Hematopoietic multipotent progenitor cell treated with erythropoietin and hydrocortisone succinate and interleukin-3 and kit ligand, for 6 days (in vitro differentiated cells): ENCODE data around the gene SMARCAD1.
"Not testable (repeated sequence)": the region's sequence is repeated elsewhere in the genome, so short reads cannot be mapped to it uniquely, and the experiment has no call there.

Experiments
- DNase-seq: peaks from one replicate; pipeline ENCODE4 v3.0.0-alpha.2; 2015

SMARCAD1 gene

DNA sequence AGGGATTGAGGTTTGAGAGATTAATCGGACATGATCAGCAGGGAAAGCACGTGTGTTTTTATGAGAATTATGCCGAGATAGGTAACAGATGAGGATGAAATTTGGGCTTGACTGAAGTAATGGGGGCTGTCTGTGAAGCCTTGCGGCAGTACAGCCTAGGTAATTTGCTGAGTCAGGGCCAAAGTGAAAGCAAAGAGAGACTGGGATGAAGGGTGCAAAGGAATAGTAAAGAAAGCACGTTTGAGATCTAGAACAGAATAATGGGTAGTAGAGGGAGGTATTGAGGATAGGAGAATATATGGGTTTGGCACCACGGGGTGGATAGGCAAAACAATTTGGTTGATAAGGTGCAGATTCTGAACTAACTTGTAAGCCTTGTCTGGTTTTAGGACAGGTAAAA, 87.8 kb downstream of the SMARCAD1 start:
- not testable (repeated sequence) for DNase-seq

DNA sequence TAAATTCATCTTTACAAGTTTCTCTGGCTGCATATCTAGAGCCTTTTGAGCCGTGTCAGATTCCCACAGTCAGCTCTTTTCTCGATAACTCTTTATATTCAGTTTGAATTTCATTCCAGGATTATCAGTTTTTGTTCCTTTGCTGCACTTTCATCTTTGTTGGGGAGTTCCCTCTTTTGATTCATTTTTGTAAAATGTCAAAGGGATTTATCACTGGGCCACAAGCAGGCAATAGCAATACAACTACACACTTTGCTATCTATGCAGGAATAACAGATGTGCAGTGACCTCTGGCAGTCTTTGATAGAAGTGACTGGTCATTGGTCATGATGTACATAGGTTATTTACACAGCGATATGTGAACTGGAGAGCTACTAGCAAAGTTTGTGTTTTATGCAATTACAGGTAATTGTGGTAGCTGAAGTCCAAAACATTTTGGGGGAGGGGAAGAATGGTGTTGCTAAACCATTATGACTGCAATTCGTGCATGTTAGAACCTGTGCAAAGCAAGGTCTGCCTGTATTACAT, 91.1 kb downstream of the SMARCAD1 start:
- DNase-seq: no peak

DNA sequence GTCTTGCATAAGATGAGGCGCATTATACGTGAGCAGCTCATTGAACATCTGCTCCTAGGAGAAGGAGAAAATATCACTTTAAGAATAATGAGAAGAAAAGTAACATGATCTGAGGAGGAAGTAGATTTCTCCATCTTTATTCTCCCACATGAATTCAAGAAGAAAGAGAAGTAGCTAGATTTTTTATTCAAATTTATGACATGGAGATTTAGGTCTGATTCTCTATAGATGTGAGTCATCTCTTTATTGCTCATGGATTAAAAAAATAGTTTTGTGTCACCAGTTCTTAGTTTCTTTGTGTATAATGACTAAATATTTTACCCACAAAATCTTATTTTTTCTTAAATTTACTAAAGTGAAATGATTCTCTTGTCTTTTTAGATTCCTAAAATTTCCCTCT, 94.5 kb downstream of the SMARCAD1 start:
- DNase-seq: no peak

DNA sequence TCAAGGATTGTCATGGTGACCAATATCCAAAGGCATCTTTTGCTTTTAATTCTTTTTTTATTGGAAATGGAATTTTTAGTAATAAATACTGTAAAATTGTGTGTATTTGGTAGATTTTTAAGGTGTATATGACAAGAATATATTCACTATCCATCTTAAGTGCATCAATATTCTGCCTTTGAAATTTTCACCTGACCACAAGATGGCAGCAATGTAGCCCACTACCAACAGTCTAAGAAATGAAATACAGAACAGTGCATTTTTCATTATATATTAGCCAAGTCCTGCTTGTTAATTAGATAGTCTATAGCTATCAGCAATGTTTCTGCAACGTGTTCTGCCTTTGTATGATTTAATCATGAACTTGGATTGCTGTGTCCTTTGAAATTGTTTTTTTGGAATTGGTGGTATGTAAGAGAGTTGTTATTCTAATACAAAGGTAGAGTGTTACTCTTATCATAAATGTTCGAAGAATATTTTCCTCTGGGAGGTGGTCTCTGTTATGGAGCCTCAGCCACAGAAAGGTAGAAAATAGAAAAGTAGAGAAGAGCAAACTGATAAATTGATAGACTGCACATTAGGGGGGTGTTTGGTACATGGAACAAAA, 96.8 kb downstream of the SMARCAD1 start:
- peak; percentile 71 for DNase-seq

DNA sequence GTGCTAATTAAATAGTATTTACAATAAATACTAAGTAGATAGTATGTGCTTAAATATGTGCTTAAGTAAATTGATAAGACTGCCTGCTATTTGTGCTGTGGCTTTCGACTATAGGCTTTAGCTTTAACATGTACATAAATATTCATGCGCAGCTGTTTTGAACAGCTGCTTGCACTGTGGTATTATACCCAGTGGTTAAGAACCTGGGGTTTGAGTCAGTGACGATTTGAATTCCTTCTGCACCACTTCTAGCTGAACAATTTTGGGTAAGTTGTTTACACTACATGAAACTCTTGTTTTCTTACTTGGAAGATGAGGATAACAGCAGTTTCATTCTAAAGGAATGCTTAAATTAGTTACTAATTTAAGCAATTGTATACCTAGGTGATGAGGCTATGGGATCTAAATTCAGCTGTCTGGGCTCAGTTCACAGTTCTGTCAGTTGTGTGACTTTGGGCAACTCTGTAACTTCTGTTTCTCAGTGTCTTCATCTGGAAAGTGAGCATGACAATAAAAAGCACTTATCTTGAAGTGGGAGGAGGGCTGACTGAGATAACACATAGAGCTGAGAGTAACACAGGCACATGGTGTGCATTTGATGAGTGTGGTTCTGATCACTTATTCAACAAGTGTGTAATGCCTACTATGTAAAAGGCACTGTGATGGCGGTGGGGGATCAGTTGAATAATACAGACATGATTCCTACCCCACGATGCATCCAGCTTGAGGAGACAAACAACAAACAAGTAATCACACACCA, 98.0 kb downstream of the SMARCAD1 start:
- peak; percentile 46 for DNase-seq

DNA sequence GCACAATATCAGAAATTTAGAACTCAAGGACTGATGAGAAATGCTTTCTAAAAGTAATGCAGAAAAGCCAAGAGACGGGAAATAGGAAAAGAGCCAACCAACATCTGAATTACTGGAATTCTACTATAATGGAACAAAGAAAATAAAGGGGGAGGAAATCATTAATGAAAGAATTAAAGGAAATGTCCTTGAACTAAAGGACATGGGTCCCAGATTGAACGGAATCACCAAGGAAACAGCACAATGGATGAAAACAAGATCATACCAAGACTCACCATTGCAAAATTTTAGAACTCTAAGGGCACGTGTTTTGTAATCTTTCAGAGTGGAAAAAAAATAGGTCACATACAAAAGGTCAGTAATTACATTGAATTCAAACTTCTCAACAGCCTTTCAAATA, 99.0 kb downstream of the SMARCAD1 start:
- no peak for DNase-seq

DNA sequence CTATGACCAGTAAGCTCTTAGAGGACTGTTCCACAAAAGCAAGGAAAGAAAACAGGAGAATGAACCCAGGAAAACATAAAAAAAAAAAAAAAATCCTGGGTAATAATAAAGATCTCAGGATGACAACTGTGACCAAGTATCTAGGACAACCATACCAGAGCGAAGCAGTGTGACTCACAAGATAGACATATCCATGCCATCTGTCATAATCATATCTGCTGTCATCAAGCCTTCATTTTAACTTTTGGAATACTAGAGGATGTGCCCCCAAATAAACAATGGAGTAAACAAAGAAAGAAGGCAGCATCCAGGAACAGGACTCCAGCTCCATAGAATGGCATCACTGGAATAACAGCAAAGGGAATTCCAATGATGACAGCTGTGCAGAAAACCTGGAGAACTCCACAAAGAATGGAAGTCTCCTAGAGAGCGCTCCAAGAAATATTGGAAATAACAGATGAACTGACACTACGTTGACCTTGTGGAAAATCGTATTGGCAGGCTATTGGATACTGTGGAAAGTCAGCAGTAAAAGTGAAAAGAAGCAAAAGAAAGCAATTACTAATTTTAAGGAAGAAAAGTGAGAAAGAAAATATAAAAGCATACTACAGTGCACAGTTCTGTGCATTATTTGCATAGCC, 99.7 kb downstream of the SMARCAD1 start:
- DNase-seq: no peak

DNA sequence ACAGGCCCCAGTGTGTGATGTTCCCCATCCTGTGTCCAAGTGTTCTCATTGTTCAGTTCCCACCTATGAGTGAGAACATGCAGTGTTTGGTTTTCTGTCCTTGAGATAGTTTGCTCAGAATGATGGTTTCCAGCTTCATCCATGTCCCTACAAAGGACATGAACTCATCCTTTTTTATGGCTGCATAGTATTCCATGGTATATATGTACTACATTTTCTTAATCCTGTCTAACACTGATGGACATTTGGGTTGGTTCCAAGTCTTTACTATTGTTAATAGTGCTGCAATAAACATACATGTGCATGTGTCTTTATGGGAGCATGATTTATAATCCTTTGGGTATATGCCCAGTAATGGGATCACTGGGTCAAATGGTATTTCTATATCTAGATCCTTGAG, 112.3 kb downstream of the SMARCAD1 start:
- not testable (repeated sequence) for DNase-seq

DNA sequence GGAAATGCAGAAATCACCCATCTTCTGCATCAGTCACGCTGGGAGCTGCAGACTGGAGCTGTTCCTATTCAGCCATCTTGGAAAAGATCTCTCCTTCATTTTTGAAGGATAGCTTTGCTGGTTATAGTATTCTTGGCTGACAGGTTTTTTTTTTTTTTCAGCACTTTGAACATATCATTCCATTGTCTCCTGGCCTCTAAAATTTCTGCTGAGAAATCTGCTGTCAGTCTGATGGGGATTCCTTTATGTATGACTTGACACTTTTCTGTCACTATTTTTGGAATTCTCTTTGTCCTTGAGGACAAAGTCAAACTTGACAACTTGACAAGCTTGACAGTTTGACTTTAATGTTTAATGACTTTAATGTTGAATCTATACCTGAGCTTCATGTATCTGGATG, 118.2 kb downstream of the SMARCAD1 start:
- DNase-seq: no peak

DNA sequence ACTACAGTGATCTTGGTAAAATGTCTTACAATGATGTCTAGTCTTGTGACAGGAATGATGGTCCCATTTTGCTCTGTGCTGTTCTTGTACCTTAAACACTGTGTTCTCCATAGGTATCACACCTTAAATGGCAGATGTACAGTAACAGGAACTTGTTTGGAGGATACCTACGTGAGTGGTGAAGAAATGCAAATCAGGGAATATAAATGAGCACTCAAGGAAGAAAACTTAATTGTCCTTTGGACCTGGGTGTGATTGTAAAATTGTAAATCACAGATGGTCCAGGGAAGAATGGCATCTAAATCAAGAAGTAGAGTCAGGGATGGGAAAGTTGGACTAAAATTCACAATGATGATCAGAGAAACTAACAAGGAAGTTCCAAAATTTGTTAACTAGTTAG, 122.3 kb downstream of the SMARCAD1 start:
- no peak for DNase-seq

DNA sequence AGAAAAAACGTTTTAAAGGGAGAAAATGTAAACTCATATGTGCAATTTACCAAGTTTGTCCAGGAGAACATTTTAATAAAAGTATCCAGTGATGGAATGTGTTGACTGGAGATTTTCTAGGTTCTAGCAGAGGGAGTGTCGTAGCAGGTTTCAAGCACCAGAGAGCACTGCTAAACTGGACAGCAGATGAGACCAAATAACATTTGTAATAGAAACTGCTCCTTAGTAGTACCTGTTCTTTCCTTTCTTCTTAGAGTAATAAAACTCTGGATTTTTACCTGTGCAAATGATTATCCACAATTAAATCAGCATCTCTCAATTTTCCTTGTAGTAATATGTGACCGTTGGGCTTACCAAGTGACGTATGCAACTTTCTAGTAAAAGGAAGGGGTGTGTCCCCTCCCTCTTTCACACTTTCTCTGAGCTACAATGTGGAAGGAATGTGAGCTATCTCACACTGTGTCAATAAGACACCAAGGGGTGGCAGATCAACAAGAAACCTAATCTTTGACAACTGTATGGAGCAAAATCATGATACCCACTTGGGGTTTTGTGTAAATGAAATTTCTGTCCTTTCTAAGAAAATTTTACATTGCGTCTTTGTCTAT, 125.4 kb downstream of the SMARCAD1 start:
- no peak for DNase-seq

DNA sequence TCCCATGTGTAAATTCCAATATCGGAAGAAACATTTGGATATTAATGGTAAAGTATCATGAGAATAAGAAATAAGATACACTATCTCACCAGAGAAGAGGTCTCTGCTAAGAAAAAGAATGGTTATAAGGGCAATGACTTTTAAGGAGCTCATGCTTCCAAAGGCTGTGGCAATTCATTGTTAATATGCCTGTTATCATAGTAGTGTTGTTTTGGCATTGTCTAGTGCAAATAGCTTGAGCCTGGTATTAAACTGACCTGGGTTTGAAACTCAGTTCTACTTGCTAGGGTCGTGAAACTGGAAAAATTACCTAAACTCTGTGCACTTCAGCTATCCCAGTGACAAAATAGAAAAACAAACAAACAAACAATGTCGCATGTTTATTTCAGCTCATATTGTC, 126.2 kb downstream of the SMARCAD1 start:
- no peak for DNase-seq

DNA sequence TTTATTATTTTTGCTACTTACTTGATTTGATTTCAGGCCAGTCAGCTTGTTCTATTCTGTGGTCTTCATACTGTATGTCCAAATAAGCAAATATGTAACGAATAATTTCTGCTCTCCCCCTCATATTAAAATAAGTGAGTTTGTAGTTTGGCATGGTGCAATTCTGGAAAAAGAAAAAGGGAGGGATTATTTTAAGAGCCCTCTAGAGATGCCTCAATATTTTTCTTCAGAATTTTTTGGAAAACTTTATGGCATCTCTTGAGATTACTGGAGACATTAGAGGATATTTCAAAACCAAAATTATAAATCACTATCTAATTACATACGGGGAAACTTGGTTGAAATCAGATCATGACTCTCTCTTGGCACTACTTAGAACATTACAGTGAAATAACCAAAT, 126.8 kb downstream of the SMARCAD1 start:
- DNase-seq: no peak

DNA sequence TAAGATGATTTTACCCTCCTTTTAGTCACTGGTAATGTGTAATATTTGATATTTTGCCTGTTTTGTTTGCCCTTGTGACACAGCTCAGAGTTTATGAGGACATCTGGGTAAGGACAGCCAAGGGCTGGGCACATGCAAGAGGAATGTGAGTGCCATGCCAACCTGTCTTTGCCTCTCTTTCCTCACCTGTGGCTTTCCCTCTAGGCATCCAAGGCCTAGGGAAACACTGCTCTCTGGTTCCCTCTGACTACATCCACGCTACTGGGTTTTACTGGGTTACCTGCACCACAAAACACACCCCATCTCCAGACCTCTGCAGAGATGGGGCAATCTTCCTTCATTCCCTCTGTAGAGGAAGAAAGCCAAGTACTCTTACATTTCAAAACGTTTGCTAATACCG, 127.3 kb downstream of the SMARCAD1 start:
- DNase-seq: no peak

DNA sequence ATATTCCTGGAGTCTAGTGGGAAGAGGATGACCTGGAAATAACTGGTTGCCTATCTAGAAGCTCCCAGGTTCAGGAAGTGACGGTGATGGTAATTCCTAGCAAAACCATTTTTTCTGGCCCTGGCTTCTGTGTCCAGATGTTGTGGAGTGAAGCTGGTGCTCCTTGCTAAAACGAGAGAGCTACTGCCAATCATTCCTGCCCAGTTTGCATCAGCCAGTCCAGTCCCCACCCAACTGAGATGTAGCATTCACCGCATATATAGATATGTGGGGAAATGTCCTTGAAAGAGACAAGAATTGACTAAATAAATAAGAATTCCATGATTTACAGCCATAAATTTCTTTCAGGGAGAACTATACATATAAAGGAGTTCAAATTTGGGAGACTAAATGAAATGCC, 128.6 kb downstream of the SMARCAD1 start:
- no peak for DNase-seq

DNA sequence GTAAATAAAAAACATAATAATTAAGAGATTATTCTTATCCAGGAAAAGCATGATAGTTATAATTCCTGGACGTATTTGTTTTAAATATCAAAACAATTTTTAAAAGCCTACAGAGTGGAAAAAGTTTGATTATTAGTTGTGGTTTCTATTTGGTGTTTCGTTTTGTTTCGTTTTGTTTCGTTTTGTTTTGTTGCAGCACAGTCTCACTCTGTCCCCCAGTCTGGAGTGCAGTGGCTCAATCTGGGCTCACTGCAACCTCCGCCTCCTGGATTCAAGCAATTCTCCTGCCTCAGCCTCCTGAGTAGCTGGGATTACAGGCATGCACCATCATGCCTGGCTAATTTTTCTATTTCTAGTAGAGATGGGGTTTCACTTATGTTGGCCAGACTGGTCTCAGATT, 129.1 kb downstream of the SMARCAD1 start:
- not testable (repeated sequence) for DNase-seq

DNA sequence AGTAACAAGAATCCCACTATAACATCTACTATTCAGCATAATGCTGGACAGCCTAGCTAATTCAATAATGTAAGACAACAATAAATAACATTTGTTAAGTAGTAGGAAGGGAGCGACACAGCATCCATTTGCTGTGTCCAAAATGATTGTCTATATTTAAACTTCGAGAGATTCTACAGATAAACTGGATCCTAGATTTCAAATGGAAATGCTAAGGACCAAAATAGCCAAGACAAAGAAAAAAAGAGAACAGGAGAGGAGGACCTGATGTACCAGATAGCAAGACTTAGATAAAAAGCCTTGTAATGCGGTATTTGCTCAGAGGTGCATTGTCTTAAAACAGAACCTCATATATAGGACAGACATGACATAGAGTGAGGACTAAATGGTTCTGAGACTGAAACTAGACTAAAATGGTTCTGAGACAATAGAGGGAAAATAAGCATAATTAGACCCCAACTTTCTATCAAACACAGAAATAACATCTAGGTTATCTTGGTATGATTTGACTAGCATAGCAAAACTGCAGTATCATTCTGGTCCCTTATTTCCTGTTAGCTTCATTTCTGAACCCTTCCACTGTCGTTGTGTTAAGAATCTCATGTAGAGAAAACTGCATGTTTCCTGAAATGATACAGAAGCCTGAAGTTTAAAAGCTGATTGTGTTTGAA, 131.2 kb downstream of the SMARCAD1 start:
- DNase-seq: peak; percentile 68

DNA sequence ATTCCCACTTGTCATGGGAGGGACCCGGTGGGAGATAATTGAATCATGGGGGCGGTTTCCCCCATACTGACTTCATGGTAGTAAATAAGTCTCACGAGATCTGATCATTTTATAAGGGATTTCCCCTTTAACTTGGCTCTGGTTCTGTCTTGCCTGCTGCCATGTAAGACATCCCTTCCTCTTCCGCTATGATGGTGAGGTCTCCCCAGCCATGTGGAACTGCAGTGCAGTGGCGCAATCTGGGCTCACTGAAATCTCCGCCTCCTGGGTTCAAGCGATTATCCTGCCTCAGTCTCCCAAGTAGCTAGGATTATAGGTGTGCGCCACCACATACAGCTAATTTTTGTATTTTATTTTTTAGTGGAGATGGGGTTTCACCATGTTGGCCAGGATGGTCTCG, 132.1 kb downstream of the SMARCAD1 start:
- DNase-seq: peak; percentile 61
